Heart left ventricle (tissue), 16 donors: ENCODE measurements around the gene KRT8. TPM values are rescaled to one million over a fixed set of nuclear protein-coding genes. Genes with fewer than 3 reads are reported as not detected.

Experiments
- ATAC-seq, 4 donors: fragments of 200-7000 bp; cut with Tn5 transposase; one replicate each; pipeline ENCODE4 v1.9.1; 2020 to 2022; ENCODE audit warnings: moderate library complexity in 4 of 4, mild to moderate bottlenecking in 3 of 4, moderate number of reproducible peaks in 1 of 4
- DNase-seq, 5 donors: peaks; one replicate each; pipeline ENCODE4 v3.0.0-alpha.2; 2020
- H3K27ac ChIP-seq, 12 donors: fragments of 200-600 bp; sonication (generic) in 4 of 12; one replicate each; pipeline versions ENCODE4 v1.5.0 to v1.8.0; 2016 to 2022; ENCODE audit warnings: mild to moderate bottlenecking in 2 of 12
- H3K27me3 ChIP-seq, 9 donors: fragments of 200-600 bp; sonication (generic) in 2 of 9; one replicate each; pipeline versions ENCODE4 v1.5.1 to v1.8.0; 2016 to 2022; ENCODE audit warnings: mild to moderate bottlenecking in 3 of 9
- H3K36me3 ChIP-seq, 9 donors: fragments of 200-600 bp; sonication (generic) in 2 of 9; one replicate each; pipeline versions ENCODE4 v1.5.0 to v1.8.0; 2018 to 2022; ENCODE audit warnings: mild to moderate bottlenecking in 2 of 9
- H3K4me1 ChIP-seq, 12 donors: fragments of 200-600 bp; sonication (generic) in 4 of 12; one replicate each; pipeline versions ENCODE4 v1.5.0 to v1.8.0; 2016 to 2022; ENCODE audit warnings: mild to moderate bottlenecking in 3 of 12
- H3K4me3 ChIP-seq, 12 donors: fragments of 200-600 bp; sonication (generic) in 4 of 12; one replicate each; pipeline versions ENCODE4 v1.5.0 to v1.8.0; 2017 to 2022; ENCODE audit warnings: mild to moderate bottlenecking in 9 of 12, moderate library complexity in 4 of 12
- H3K9me3 ChIP-seq, 12 donors: fragments of 200-600 bp; sonication (generic) in 4 of 12; one replicate each; pipeline versions ENCODE4 v1.5.0 to v1.8.0; 2016 to 2022; ENCODE audit warnings: mild to moderate bottlenecking in 1 of 12
- POLR2A ChIP-seq, 2 donors: fragments of 450-650 bp; IDR thresholded peaks; one replicate each; pipeline ENCODE4 v1.6.1; 2017; ENCODE audit warnings: antibody characterized with exemption in 2 of 2, mild to moderate bottlenecking in 2 of 2, moderate library complexity in 2 of 2
- WGBS, 4 donors: extraction: QIAGEN DNeasy Blood & Tissue Kit in 2 of 4; methylation state at CpG; one replicate each; pipeline versions ENCODE4 v1.1.5 to v1.1.7; 2013 to 2018; 5-methylcytosine and 5-hydroxymethylcytosine counted together
- intact Hi-C, 10 donors: fragments of 100-400 bp; cut with DNase I; formaldehyde crosslinking; loops; one replicate each; pipeline versions ENCODE4 v1.11.1 to v1.14.2; 2022
- polyA plus RNA-seq, 2 donors: library from polyadenylated mRNA; stranded (reverse); fragments of 200-250 nt; gene quantifications; one replicate each; pipeline ENCODE4 v1.2.3, GENCODE V29; 2013
- total RNA-seq, 9 donors: library from RNA; depleted of rRNA in 2 of 9; stranded (reverse); fragments of >200 nt in 2 of 9; fragmentation: NEBNext Ultra II Directional in 3 of 9; extraction: Animal tissue kit (Norgen Biotek cat#: 25700) in 3 of 9; gene quantifications; one replicate each; pipeline versions ENCODE4 v1.1.0 to v1.2.4, GENCODE V29; 2016 to 2023
- TF ChIP-seq, protein P1 (sequence below), 12 donors: fragments of 200-600 bp; sonication (generic) in 4 of 12; IDR thresholded peaks; one replicate each; pipeline versions ENCODE4 v1.5.0 to v1.8.0; 2018 to 2022; ENCODE audit warnings: antibody characterized with exemption in 12 of 12, mild to moderate bottlenecking in 5 of 12
- donor health status: ischemic (EF 13 %, LVEDD 7.1; RV severe dilation, severe dysfunction).
- donor health status: healthy with polysubstance abuse.
- donor health status: DM: no; HTN: yes; CAD: no.
- donor health status: DM: no; HTN: no; CAD: no.
- donor health status: ischemic (EF 25% LVEDD 6.9; RV normal size, moderate dysfunction).
- donor health status: ischemic (EF 25% LVEDD 5.7; RV mildly dilated, moderate dysfunction).
- donor health status: healthy.
- donor health status: DM: yes; HTN: yes; CAD: no.
- donor health status: ischemic (EF 35%, LVEDD 5.7; RV mildly dilated, moderate dysfunction).
- donor health status: nonischemic (EF 11% LVEDD 7.7; RV severe dilation, severe dysfunction).
- donor health status: DM: yes; HTN: yes; CAD: no.
- donor health status: PGD.
- donor health status: ischemic (EF 29% LVEDD 5.4; RV normal size, mild dysfunction).
- donor health status: nonischemic (EF 23%, LVEDD 6.1; RV moderate dilation, normal function).

Gene KRT8
- total and polyA plus RNA-seq, 11 donors: 79.9 to 227 (median 127) TPM

DNA sequence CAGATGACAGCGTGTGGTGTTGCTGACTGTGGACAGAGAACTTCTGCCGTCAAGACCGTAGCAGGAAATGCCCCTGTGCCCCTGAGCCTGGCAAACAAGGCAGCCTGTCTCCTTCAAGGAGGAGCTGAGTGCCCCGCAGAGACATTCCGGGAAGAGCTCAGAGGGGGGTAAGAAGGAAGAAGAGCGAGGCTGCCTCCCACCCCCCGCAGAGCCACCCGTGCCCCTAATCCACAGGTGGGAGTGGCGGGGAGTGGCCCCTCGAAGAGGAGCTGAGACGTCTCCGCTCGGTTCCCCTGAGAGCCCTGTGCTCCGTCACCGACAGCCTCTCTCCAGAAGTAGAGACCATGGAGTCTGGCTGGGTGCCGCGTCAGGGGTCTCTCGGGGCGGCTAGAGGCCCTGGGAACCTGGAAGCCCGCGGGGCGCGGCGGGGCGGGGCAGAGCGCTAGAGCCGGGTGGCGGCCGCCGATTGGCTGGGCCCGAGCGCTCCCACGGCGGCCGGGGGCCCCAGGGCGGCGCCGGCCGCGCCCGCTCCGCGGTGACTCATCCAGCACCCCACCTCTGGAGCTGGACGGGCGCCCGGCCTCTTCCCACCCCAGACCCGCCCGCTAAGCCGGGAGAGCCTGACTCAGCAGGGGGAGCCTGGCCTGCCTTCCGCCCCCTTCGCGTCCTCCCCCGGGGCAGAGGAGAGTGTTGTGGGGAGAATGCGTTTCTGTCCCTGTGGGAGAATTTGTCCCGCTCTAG lies 30.9 kb downstream of the KRT8 start:
- H3K36me3 ChIP-seq: no peaks in the 10 kb centered on the region
- H3K9me3 ChIP-seq: no peaks in the 10 kb centered on the region
- peak; percentile 83 to 94 (median 91) for DNase-seq
- TF ChIP-seq, protein P1, sequence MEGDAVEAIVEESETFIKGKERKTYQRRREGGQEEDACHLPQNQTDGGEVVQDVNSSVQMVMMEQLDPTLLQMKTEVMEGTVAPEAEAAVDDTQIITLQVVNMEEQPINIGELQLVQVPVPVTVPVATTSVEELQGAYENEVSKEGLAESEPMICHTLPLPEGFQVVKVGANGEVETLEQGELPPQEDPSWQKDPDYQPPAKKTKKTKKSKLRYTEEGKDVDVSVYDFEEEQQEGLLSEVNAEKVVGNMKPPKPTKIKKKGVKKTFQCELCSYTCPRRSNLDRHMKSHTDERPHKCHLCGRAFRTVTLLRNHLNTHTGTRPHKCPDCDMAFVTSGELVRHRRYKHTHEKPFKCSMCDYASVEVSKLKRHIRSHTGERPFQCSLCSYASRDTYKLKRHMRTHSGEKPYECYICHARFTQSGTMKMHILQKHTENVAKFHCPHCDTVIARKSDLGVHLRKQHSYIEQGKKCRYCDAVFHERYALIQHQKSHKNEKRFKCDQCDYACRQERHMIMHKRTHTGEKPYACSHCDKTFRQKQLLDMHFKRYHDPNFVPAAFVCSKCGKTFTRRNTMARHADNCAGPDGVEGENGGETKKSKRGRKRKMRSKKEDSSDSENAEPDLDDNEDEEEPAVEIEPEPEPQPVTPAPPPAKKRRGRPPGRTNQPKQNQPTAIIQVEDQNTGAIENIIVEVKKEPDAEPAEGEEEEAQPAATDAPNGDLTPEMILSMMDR (IDR thresholded peaks at IDR 0.05): no peak
- TF ChIP-seq POLR2A (IDR thresholded peaks at IDR 0.05): no peak
- peaks cover 0 to 40% (median 10%) of the 10 kb centered on the region in 12 donors for H3K4me1 ChIP-seq
- peak overlapping the region; percentile 43 to 76 (median 64) for H3K27ac ChIP-seq
- 1 to 6% (median 4%) methylated on average over 16 to 55 of the region's 55 CpGs for WGBS, 4 donors
- intact Hi-C loops: loop anchor here in 3 of 10 donors (5.0 kb wide), 2 partner anchors 292 to 502 kb away; no protein-coding TSS in a partner anchor
- peak; percentile 45 to 85 (median 83) for ATAC-seq
- H3K27me3 ChIP-seq: no peaks in the 10 kb centered on the region
- H3K4me3 ChIP-seq: peak overlapping the region in 11 of 12 donors; percentile 30 to 63 (median 52)

DNA sequence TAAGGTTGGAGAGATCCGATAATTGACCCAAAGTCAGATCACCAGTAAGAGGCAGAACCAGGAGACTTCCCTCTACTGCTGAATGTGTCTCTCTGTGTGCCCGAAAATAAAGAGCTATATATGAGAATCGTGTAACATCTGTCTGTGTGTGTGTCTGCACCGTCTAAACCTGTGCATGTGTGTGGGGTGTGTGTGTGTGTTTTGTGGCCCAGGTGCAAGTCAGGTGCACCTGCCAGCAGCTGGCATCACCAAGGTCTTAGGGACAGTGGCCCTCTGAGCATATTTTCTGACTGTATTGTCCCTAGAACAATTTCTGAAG lies 31.4 kb downstream of the KRT8 start:
- intact Hi-C loops: loop anchor here in 3 of 10 donors (5.0 kb wide), 2 partner anchors 291 to 501 kb away; no protein-coding TSS in a partner anchor

DNA sequence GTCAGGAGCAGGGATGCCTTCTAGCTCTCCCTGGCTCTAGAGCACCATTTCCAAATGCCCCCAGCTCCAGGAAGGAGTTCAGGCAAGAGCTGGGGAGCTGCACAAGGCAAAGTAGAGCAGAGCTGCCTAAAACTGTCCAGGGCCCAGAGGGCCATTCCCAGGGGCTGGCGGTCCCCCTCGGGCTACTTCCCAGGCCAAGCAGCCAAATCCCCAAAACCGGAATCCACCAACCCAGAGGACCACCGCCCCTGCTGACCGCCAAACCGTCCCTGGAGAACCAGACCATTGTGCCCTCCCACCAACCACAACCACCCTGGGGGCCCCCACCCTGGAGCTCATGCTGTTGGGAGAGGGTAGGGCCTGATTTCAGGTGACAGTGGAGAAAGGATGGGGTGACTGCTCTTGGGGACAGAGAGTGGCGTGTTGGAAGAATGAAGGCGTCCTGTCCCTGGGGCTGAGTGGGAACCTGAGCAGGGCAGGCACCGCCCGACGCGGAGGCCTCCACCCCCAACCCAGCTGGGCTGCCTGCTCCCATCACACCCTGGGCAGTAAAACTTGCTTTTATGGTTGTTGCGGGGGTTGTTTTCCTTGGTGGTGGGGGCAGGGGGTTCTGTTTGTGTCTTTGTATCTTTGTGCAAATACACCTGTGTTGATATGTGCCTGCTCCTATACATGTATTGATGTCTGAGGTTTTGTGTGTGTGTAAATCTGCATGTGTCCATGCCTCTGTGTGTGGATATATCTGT lies 32.1 kb downstream of the KRT8 start:
- H3K36me3 ChIP-seq: no peaks in the 10 kb centered on the region
- H3K9me3 ChIP-seq: no peaks in the 10 kb centered on the region
- H3K4me1 ChIP-seq: peaks cover 0 to 39% (median 10%) of the 10 kb centered on the region in 12 donors
- no peak overlapping the region for H3K4me3 ChIP-seq
- no peaks in the 10 kb centered on the region for H3K27me3 ChIP-seq
- TF ChIP-seq POLR2A (IDR thresholded peaks at IDR 0.05): no peak
- TF ChIP-seq, protein P1 (IDR thresholded peaks at IDR 0.05): no peak
- intact Hi-C loops: loop anchor here in 3 of 10 donors (5.0 kb wide), 2 partner anchors 291 to 501 kb away; no protein-coding TSS in a partner anchor
- H3K27ac ChIP-seq: peak overlapping the region in 5 of 12 donors; percentile 47 to 76 (median 64)
- WGBS, 4 donors: 90 to 95% (median 93%) methylated on average over 11 to 13 of the region's 13 CpGs
- ATAC-seq (no peak), DNase-seq (no peak)

More for the DNA sequence above, 31.4 kb downstream of the KRT8 start:
- 70 to 96% (median 74%) methylated on average over 2 to 4 of the region's 4 CpGs for WGBS, 4 donors
- H3K4me3 ChIP-seq: peak overlapping the region in 7 of 12 donors; percentile 46 to 63 (median 56)
- no peaks in the 10 kb centered on the region for H3K9me3 ChIP-seq
- no peaks in the 10 kb centered on the region for H3K27me3 ChIP-seq
- H3K4me1 ChIP-seq: peaks cover 0 to 39% (median 10%) of the 10 kb centered on the region in 12 donors
- DNase-seq (no peak), ATAC-seq (no peak)
- H3K27ac ChIP-seq: peak overlapping the region; percentile 39 to 76 (median 64)
- no peaks in the 10 kb centered on the region for H3K36me3 ChIP-seq
- TF ChIP-seq, protein P1 (IDR thresholded peaks at IDR 0.05): no peak
- no peak for TF ChIP-seq POLR2A (IDR thresholded peaks at IDR 0.05)
